HG02763 (cell line): Measurements from ENCODE around the gene TREM1.
"Not testable (repeated sequence)": the region's sequence is repeated elsewhere in the genome, so short reads cannot be mapped to it uniquely, and the experiment has no call there.

Experiments
- ATAC-seq: cut with Tn5 transposase; IDR thresholded peaks from one replicate; pipeline ENCODE4 v1.9.1; 2021; ENCODE audit warnings: mild to moderate bottlenecking, moderate library complexity; ENCODE audit not compliant: unreplicated experiment

The TREM1 gene

GRCh38 chr6:41297248-41297647 lies 10.8 kb upstream of the TREM1 start:
- ATAC-seq: not testable (repeated sequence)

GRCh38 chr6:41294214-41294872 lies 7.9 kb upstream of the TREM1 start:
- no peak for ATAC-seq

- ATAC-seq: no peak
Measured at GRCh38 chr6:41291717-41292116, 5.2 kb upstream of the TREM1 start.

GRCh38 chr6:41289815-41290214 lies 3.3 kb upstream of the TREM1 start:
- no peak for ATAC-seq

- ATAC-seq: no peak
Measured at GRCh38 chr6:41288754-41289129, 2.3 kb upstream of the TREM1 start.

GRCh38 chr6:41288030-41288753 lies 1.7 kb upstream of the TREM1 start:
- ATAC-seq: no peak

- ATAC-seq: no peak
Measured at GRCh38 chr6:41284726-41285125, 1.8 kb downstream of the TREM1 start.

- no peak for ATAC-seq
Measured at GRCh38 chr6:41283600-41283999, 2.9 kb downstream of the TREM1 start.

GRCh38 chr6:41280381-41281057 lies 6.0 kb downstream of the TREM1 start:
- ATAC-seq: no peak

- ATAC-seq: no peak
Measured at GRCh38 chr6:41278699-41279405, 7.6 kb downstream of the TREM1 start.

GRCh38 chr6:41277605-41278004 lies 8.9 kb downstream of the TREM1 start:
- ATAC-seq: no peak

- ATAC-seq: no peak
Measured at GRCh38 chr6:41275489-41275888, 11.0 kb downstream of the TREM1 start.

GRCh38 chr6:41274256-41274655 lies 12.2 kb downstream of the TREM1 start:
- no peak for ATAC-seq

GRCh38 chr6:41273714-41274113 lies 12.8 kb downstream of the TREM1 start:
- ATAC-seq: no peak

- no peak for ATAC-seq
Measured at GRCh38 chr6:41272591-41273240, 13.8 kb downstream of the TREM1 start.

GRCh38 chr6:41271901-41272395 lies 14.5 kb downstream of the TREM1 start:
- no peak for ATAC-seq

GRCh38 chr6:41269716-41270115 lies 16.8 kb downstream of the TREM1 start:
- ATAC-seq: no peak

GRCh38 chr6:41269166-41269565 lies 17.3 kb downstream of the TREM1 start:
- no peak for ATAC-seq

GRCh38 chr6:41268478-41268877 lies 18.0 kb downstream of the TREM1 start:
- ATAC-seq: no peak

- no peak for ATAC-seq
Measured at GRCh38 chr6:41266541-41266940, 19.9 kb downstream of the TREM1 start.

GRCh38 chr6:41263267-41263666 lies 23.2 kb downstream of the TREM1 start:
- ATAC-seq: no peak
